Measurements from ENCODE around the gene SPTBN4.
"Not testable (repeated sequence)": the region's sequence is repeated elsewhere in the genome, so short reads cannot be mapped to it uniquely, and the experiment has no call there.

Gene SPTBN4

DNA sequence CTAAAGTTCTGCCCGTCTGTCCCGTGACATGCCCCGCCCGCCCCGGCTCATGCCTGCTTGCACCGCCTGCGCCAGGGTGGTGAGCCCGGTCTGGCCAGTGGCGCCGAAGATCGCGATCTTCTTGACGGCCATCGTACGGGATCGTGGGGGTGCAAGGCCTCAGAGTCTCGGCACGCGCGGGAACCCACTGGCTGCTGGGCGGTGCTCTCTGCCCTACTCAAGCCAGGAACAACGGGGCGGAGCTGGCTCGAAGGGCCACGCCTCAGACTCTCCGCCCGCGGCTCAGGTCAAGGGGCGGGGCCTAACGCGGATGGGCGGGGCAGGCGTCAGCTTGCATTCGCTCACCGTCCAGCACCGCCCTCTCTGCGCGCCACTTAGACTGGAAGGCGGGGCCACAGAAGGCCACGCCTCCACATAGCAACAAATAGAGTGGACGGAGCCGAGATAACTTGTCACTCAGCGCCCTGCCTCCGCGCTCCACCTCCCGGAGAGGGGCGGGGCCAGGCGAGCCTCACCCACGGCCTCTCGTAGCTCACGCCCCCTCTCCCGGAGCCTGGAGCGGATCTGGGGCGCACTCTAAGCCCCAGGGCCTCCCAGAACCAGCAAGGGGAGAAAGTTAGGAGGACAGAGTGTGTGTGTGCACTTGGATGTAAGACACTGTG, 1.1 kb upstream of the SPTBN4 start, which contains the start of gene BLVRB:
Gene BLVRB (minus strand): TSS at position 189 of the 662 bp plus-strand sequence. CDS start 57 bp downstream, at position 132.
- peak; percentile 100 for DNase-seq

DNA sequence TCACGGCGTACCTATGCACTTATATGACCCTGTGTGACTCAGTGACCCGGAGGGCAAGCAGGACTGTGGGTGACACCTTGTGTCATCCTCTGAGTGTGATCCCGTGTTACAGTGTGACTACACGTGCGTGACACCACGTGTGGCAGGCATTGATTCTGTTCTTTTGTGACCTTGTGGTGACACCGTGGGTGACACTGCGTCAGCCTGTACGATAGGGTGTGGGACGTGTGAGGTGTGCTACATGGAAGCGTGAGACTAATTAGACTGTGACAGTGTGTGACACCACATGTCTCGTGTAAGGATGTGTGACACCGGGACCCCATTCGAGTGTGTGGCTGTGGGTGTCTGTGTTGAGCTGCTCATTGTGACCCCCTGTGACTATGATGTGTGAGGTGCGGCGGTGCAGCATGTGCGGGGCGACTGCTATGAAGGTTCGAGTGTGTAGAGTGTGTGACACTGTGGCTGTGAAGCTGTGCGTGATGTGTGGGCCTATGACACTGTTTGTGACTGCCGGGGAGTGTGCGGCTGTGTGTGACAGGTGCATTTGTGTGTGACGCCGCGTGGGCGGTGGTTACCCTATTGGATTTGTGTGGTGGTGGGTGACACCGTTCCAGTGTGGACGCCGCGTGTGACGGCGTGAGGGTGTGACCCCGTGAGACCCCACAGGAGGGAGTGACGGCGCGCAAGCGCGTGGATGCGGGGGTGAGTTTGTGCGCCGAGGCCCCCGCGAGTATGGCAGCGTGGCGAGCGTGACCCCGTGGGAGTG, 399 bp upstream of the SPTBN4 start:
- DNase-seq: peak; percentile 71

DNA sequence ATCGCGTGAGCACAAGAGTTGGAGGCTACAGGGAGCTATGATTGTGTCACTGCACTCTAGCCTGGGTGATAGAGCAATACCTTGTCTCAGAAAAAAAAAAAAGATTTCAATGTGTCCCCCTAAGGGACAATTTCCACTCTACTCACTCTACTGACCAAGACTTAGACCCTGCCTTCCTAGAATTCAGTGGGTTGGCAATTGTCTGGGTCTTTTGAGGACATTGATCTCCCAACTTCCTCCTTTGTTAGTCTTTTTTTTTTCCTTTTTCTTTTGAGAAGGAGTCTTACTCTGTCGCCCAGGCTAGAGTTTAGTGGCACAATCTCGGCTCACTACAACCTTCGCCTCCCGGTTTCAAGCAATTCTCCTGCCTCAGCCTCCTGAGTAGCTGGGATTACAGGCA, 2.2 kb downstream of the SPTBN4 start:
- DNase-seq: no peak

DNA sequence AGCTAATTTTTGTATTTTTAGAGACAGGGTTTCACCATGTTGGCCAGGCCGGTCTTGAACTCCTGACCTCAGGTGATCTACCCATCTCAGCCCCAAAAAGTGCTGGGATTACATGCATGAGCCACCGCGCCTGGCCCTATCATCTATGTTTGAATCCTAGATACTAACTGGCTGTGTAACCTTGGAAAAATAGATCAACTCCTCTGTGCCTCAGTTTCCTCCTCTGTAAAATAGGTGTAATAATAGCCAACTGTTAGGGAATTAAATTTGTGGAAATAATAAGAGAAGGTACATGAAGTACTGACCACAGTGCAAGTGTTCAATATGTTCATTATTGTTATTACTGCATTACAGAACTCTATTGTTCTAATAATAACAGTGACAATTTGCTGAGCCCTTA, 4.3 kb downstream of the SPTBN4 start:
- no peak for DNase-seq

DNA sequence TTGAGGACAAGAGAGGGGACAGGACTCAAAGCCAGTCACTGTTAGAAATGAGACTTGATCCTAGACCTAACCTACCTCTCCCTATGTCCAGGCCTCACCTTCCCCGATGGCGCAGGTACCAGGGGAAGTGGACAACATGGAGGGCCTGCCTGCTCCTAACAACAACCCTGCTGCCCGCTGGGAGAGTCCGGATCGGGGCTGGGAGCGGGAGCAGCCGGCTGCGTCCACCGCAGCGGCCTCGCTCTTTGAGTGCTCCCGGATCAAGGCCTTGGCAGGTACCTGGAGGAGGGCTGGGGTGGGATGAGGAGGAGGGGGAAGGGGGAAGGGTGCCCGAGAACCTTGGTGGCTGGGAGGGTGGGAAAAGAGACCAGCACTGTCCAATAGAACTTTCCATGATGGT, 5.7 kb downstream of the SPTBN4 start:
- no peak for DNase-seq

DNA sequence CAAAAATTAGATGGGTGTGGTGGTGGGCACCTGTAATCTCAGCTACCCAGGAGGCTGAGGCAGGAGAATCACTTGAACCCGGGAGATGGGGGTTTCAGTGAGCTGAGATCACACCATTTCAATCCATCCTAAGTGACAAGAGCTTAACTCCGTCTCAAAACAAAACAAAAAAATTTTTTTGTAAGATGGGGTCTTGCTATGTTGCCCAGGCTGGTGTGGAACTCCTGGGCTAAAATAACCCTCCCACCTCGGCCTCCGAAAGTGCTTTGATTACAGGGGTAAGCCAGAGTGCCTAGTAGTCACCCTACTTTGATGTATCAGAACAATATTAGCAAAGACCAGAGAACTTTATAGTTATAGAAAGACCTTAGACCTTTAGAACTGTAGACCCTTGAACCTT, 7.9 kb downstream of the SPTBN4 start:
- no peak for DNase-seq

DNA sequence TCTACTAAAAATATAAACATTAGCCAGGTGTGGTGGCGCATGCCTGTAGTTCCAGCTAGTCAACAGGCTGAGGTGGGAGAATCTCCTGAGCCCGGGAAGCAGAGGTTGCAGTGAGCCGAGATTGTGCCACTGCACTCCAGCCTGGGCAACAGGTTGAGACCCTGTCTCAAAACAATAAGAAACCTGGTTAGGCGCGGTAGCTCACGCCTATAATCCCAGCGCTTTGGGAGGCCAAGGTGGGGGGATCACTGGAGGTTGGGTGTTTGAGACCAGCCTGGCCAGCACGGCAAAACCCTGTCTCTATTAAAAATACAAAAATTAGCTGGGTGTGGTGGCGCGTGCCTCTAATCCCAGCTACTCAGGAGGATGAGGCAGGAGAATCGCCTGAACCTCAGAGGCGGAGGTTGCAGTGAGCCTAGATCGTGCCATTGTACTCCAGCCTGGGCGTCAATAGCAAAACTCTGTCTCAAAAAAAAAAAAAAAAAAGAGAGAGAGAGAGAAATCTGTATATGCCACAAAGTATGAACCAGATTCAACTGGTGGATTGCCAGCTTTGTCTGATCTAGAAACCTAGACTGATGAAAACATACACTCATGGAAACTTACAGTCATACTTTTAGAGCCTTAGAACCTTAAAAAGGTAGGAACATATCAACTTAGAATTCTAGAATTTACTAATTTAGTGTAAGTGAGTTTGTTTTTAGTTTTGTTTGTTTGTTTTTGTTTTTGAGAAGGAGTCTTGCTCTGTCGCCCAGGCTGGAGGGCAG, 9.3 kb downstream of the SPTBN4 start:
- not testable (repeated sequence) for DNase-seq

DNA sequence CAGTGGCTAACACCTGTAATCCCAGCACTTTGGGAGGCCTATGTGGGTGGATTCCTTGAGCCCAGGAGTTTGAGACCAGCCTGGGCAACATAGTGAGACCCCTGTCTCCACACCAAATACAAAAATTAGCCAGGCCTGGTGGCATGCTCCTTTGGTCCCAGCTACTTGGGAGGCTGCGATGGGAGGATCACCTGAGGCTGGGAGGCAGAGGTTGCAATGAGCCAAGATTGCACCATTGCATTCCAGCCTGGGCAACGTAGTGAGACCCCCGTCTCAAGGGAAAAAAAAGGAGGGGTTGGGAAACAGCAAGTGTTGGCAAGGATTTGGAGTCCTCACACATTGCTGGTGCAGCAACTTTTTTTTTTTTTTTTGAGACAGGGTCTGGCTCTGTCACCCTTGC, 19.2 kb downstream of the SPTBN4 start:
- no peak for DNase-seq

DNA sequence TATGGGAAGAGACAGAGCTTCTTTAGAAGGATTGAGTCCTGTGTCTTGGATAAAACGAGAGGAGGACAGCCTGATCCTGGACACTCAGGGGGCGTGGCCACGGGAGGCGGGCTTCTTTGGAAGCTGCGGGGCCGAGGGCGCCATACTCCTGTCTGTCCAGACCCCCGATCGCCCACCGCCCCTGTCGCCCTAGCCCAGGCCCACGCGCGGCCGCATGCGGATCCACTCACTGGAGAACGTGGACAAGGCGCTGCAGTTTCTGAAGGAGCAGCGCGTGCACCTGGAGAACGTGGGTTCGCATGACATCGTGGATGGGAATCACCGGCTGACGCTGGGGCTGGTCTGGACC, 23.1 kb downstream of the SPTBN4 start:
- DNase-seq: no peak

DNA sequence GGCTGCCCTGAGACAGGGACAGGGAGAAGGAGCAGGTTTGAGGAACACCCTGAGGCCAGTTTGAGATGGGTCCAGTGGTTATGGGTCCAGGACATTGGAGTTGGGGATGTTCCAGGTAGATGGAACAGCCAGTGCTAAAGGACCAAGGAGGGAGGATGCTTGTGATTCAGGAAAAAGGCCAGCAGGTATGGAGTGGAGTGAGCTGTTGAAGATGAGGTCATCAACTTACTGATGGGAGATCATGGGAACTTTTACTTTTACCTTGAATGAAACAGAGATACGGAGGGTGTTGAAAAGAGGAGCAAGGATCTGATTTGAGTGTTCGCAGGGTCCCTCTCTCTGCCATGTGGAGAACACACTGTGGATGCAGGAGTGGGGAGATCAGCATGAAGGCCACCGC, 25.5 kb downstream of the SPTBN4 start:
- no peak for DNase-seq

DNA sequence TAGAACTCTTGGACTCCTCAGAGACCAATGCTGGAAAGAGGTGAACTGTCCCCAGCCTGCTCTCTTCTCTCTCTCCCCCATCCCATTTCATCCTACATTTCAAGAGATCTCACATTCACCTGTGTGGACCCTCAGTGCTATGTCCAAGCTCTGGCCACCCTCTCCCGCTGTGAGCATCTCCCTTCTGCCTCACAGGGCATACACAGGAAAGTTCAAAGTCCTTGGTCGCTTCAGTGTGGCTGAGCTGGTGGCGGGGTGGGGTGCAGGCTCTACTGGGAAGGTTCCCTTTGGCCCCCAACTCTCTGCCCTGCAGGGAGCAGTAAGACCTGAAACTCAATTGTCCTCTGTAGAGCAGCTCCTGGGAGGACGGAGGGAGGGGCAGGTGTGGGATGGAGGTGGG, 27.0 kb downstream of the SPTBN4 start:
- DNase-seq: no peak

DNA sequence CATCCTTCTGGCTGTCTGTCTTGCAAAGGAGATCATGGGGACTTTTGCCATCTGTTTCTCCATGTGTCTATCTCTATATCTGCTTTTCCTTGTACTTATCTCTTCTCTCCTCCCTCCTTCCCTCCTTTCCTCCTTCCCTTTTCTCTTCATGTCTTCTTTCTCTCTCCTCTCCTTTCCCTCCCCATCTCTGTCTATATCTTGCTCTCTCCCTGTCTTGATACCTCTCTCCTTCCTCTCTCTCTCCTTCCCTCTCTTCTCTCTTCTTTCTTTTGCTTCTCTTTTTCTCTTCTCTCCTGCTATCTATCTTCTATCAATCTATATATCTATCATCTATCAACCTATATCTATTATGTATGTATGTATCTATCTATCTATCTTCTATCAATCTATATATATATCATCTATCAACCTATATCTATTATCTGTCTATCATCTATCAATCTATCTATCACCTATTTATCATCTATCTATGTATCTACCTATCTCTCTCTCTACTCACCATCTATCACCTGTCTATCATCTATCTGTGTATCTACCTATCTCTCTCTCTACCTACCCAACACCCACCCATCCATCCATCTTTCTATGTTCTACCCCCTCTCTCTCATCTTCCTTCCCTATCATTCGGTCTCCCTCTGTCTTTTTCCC, 27.5 kb downstream of the SPTBN4 start:
- no peak for DNase-seq

DNA sequence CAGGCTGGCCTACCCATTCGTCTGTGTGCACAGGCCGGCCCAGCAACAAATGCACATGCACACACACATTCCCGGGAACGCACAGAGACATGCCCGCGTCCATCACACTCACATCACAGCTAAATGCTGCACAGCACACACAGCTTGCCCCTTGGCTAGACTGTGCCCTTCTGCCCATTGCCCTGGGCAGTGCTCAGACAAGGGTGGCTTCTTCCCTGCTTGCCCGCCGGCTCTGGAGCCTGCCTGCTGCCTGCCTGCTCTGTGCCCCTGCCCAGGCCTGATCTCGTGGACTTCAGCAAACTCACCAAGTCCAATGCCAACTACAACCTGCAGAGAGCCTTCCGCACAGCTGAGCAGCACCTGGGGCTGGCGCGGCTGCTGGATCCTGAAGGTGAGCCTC, 30.4 kb downstream of the SPTBN4 start:
- no peak for DNase-seq

DNA sequence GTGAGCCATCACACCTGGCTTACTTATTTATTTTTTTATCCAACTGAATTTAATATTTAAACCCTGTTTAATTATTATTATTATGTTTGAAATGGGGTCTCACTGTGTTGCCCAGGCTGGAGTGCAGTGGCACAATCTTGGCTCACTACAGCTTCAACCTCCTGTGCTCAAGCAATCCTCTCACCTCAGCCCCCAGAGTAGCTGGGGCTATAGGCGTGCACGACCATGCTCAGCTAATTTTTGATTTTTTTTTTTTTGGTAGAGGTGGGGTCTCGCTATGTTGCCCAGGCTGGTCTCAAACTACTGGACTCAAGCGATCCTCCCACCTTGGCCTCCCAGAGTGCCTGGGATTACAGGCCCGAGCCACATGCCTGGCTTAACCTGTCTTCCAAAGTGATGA, 32.5 kb downstream of the SPTBN4 start:
- no peak for DNase-seq

DNA sequence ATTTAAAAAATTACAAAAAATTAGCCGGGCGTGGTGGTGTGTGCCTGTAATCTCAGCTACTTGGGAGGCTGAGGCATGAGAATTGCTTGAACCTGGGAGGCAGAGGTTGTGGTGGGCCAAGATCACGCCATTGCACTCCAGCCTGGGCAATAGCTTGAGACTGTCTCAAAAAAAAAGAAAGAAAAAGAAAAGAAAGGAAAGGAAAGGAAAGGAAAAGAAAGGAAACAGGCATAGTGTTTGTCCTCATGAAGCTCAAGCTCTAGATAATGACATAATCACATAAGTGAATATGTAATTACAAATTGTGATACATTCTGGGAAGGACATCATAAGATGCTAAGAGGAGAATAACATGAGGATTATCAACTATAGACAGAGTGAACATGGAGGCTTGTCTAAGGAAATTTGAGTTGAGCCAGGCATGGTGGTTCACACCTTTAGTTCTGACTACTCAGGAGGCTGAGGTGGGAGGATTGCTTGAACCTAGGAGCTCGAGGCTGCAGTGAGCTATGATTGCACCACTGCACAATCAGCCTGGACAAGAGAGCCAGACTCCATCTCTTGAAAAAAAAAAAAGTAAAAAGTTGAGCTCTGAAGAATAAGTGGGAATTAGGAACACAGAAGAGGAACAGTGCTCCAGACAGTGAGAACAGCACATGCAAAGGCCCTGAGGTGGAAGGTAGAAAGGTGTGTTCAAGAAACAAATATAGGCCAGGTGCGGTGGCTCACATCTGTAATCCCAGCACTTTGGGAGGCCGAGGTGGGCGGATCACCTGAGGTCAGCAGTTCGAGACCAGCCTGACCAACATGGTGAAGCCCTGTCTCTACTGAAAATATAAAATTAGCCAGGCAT, 34.1 kb downstream of the SPTBN4 start:
- DNase-seq: not testable (repeated sequence)

DNA sequence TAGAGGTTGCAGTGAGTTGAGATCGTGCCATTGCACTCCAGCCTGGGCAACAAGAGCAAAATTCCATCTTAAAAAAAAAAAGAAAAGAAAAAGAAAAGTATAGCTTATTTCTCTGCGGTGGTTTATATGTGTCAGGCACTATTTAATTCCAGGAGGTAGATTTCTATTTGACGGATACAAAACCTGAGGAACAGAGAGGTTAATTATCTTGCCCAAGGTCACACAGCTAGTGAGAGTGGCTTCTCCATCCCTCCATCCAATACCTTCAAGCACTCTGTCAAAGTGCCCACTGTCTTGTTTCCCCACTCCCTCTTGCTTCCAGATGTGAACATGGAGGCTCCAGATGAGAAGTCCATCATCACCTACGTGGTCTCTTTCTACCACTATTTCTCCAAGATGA, 34.8 kb downstream of the SPTBN4 start:
- DNase-seq: no peak

DNA sequence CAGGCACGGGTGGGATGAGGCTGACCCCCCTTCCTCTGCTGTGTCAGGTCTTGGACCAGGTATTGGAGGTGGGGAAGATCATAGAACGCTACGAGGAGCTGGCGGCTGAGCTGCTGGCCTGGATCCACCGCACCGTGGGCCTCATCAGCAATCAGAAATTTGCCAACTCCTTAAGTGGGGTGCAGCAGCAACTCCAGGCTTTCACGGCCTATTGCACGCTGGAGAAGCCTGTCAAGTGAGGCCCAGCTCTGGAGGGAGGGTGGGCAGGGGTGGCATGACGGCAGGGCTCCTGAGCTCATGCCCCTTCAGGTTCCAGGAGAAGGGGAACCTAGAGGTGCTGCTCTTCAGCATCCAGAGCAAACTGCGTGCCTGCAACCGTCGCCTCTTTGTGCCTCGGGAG, 35.3 kb downstream of the SPTBN4 start:
- DNase-seq: no peak

DNA sequence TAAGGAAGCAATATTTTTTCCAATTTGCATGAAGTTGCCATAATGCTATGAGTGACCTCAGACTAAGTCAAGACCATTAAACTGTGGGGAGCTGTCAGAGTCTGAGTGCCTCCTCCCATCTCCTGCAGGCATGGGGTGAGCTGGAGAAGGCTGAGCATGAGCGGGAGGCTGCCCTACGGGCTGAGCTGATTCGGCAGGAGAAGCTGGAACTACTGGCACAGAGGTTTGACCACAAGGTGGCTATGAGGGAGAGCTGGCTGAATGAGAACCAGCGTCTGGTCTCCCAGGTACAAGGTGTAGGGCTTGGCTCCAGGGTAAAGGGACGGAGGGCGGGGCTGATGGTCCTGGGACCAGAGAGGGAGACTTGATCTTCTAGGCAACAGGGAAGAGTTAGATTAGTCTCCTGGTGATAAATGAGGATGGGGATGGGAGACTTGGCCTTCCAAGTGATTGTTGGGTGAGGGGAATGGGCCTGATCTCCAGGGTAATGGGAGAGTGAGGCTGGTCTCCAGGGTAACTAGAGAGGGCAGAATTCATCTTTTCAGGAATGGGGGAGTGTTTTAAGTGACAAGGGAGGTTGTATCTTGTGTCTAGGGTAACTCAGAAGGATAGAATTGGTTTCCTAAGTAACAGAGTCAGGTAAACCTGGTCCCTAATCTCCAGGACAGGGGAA, 36.0 kb downstream of the SPTBN4 start:
- no peak for DNase-seq

DNA sequence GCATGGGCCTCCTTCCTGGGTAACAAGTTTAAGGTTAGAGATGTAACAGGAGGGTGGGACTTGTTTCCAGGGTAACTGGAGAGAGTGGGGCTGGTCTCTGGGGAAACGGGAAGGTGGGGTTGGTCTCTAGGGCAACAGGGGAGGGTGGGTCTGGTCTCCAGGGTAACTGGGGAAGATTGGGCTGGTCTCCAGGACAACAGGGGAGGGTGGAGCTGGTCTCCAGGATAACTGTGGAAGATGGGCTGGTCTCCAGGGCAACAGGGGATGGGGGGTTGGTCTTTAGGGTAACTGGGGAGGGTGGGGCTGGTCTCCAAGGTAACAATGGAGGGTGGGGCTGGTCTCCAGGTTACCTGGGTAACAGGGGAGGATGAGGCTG, 36.5 kb downstream of the SPTBN4 start:
- no peak for DNase-seq

DNA sequence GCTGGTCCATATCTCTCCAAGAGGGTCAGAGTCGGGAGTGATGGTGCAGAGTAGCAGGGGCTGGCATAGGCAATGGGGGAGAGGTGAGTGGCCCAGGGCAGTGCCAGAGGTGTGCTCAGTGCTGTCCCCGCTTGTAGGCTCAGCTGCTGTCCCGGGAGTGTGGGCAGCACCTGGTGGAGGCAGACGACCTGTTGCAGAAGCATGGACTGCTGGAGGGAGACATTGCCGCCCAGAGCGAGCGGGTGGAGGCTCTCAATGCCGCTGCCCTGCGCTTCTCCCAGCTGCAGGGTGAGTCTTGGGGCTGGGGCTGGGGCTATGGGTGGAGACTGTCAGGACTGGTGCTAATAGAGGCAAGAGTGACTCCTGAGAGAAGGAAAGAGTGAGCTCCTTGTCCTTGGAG, 39.3 kb downstream of the SPTBN4 start:
- DNase-seq: no peak

DNA sequence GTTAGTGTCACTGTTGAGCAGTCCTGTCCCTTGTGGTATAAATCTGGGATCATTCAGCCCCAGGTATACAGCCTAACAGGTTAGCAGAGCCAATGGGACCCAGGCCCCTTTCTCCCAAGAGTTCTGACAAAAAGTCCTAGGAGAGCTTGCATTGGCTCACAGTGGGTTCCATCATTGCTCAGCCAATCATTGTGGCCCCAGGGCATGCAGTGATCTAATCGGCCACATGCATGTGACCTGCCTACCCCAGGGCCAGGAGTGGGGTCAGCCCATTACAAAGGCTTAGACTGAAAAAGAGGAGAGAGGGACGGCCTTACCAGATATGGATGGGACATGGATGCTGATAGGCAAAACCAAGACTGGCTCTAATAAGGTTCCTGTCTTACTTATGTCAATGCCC, 41.1 kb downstream of the SPTBN4 start:
- no peak for DNase-seq

DNA sequence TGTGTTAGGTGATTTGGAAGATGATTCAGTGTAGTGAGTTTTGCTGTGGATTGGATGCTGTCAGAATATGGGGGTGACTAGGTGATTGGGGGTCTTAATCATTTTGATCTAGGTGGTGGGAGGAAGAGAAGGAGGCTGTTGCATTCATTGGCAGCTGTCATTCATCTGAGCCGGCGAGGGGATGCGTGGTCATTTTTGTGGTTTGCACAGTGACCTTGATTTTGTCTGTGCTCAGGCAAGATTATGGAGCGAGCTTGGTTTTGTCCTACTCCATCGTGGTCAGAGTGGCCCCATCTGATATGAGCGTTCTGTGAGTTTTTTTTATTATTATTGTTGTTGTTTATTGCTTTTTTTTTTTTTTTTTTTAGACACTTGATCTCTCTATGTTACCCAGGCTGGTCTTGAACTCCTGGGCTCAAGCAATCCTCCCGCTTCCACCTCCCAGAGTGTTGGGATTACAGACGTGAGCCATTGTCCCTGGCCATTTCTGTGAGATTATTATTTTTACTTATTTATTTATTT, 42.0 kb downstream of the SPTBN4 start:
- no peak for DNase-seq

Data from activated CD8-positive, alpha-beta memory T cell treated with anti-CD3 and anti-CD28 coated beads, Interleukin-2, amount 50 U/mL, for 48 hours (primary cell).